IMR-90 (cell line): ENCODE data around the gene PARVG. TPM values are rescaled to one million over a fixed set of nuclear protein-coding genes. Genes with fewer than 3 reads are reported as not detected.

ENCODE experiments used
- ATAC-seq: fragments of 200-7000 bp; cut with Tn5 transposase; 2 replicates; pipeline ENCODE4 v1.9.1; 2020; ENCODE audit warnings: low read depth, mild to moderate bottlenecking, moderate library complexity
- BruUV-seq: library from RNA; stranded (reverse); fragments of 400-500 nt; replicated peaks from 2 replicates; lab custom pipeline; 2021; lab: Mats Ljungman, UMichigan
- CTCF ChIA-PET: fragments of 300-600 bp; formaldehyde crosslinking; extraction: SDS; loops from one replicate; lab custom pipeline; 2021; ENCODE audit warnings: antibody characterized with exemption; lab: Yijun Ruan, JAX
- POLR2A ChIA-PET: fragments of 300-600 bp; sonication (Branson Sonifier 250); formaldehyde crosslinking; loops from one replicate; lab custom pipeline; 2022; ENCODE audit warnings: antibody characterized with exemption; ENCODE audit not compliant: unreplicated experiment; lab: Charles Lee
- DNase-seq: peaks from one replicate; pipeline ENCODE4 v3.0.0; 2013
- H2AFZ ChIP-seq: replicated peaks from 2 replicates; pipeline ENCODE3; 2013; ENCODE audit warnings: low read length, mild to moderate bottlenecking; ENCODE audit not compliant: poor library complexity
- H2AK5ac ChIP-seq: 2 replicates; pipeline ENCODE4 v1.6.1; 2013; ENCODE audit warnings: low read depth, low read length, inconsistent platforms
- H2AK9ac ChIP-seq: replicated peaks from 2 replicates; pipeline ENCODE3; 2013; ENCODE audit warnings: mild to moderate bottlenecking, low read depth, low read length, moderate library complexity; ENCODE audit not compliant: poor library complexity
- H2BK120ac ChIP-seq: 2 replicates; pipeline ENCODE4 v1.6.1; 2013; ENCODE audit warnings: low read depth, low read length, inconsistent platforms
- H2BK15ac ChIP-seq: 3 replicates; pipeline ENCODE4 v1.6.1; 2013; ENCODE audit warnings: low read depth, low read length, inconsistent platforms
- H2BK20ac ChIP-seq: 2 replicates; pipeline ENCODE4 v1.6.1; 2013; ENCODE audit warnings: low read depth, mild to moderate bottlenecking, inconsistent platforms, low read length, moderate library complexity
- H2BK5ac ChIP-seq: 2 replicates; pipeline ENCODE4 v1.6.1; 2013; ENCODE audit warnings: mild to moderate bottlenecking, low read depth, low read length, inconsistent platforms; ENCODE audit not compliant: poor library complexity, severe bottlenecking
- H3K14ac ChIP-seq: replicated peaks from 2 replicates; pipeline ENCODE4 v1.6.1; 2013; ENCODE audit warnings: low read depth, low read length, inconsistent platforms
- H3K18ac ChIP-seq: 2 replicates; pipeline ENCODE4 v1.6.1; 2013; ENCODE audit warnings: low read depth, low read length, control low read depth
- H3K23ac ChIP-seq: 2 replicates; pipeline ENCODE4 v1.6.1; 2013; ENCODE audit warnings: low read depth, low read length, inconsistent platforms
- H3K27ac ChIP-seq: 2 replicates; pipeline ENCODE4 v1.5.1; 2013; ENCODE audit warnings: mild to moderate bottlenecking, control low read depth, low read length; ENCODE audit not compliant: insufficient read depth
- H3K27me3 ChIP-seq: 2 replicates; pipeline ENCODE4 v1.6.1; 2013; ENCODE audit warnings: low read length; ENCODE audit not compliant: control insufficient read depth, insufficient read depth
- H3K36me3 ChIP-seq: 2 replicates; pipeline ENCODE4 v1.6.1; 2013; ENCODE audit warnings: low read length, mixed read lengths; ENCODE audit not compliant: control insufficient read depth, insufficient read depth
- H3K4ac ChIP-seq: 2 replicates; pipeline ENCODE4 v1.6.1; 2013; ENCODE audit warnings: low read depth, low read length, inconsistent platforms
- H3K4me1 ChIP-seq: 2 replicates; pipeline ENCODE4 v1.6.1; 2013; ENCODE audit warnings: low read length, mixed read lengths; ENCODE audit not compliant: control insufficient read depth, insufficient read depth
- H3K4me2 ChIP-seq: 2 replicates; pipeline ENCODE4 v1.6.1; 2013; ENCODE audit warnings: low read depth, mild to moderate bottlenecking, control low read depth, low read length, moderate library complexity
- H3K4me3 ChIP-seq: 2 replicates; pipeline ENCODE4 v1.5.1; 2013; ENCODE audit warnings: low read depth, mild to moderate bottlenecking, control low read depth, low read length, moderate library complexity; ENCODE audit not compliant: insufficient read depth
- H3K56ac ChIP-seq: 2 replicates; pipeline ENCODE4 v1.6.1; 2013; ENCODE audit warnings: low read length, inconsistent platforms; ENCODE audit not compliant: insufficient read depth; ENCODE audit errors: extremely low read depth
- H3K79me1 ChIP-seq, 2 experiments: 2 replicates each; pipeline ENCODE4 v1.6.1; 2013; ENCODE audit warnings: low read length in 2 of 2, inconsistent platforms in 1 of 2, low read depth in 1 of 2
- H3K9ac ChIP-seq: 2 replicates; pipeline ENCODE4 v1.6.1; 2013; ENCODE audit warnings: low read depth, low read length, control low read depth
- H3K9me1 ChIP-seq: 2 replicates; pipeline ENCODE4 v1.6.1; 2013; ENCODE audit warnings: low read length, inconsistent platforms; ENCODE audit not compliant: insufficient read depth
- H3K9me3 ChIP-seq: 2 replicates; pipeline ENCODE4 v1.6.1; 2013; ENCODE audit warnings: low read length; ENCODE audit not compliant: control insufficient read depth, insufficient read depth
- H4K20me1 ChIP-seq: 2 replicates; pipeline ENCODE4 v1.6.1; 2013; ENCODE audit warnings: low read length, inconsistent platforms; ENCODE audit not compliant: insufficient read depth
- H4K5ac ChIP-seq: 2 replicates; pipeline ENCODE4 v1.6.1; 2013; ENCODE audit warnings: mild to moderate bottlenecking, low read depth, low read length, control low read depth
- H4K8ac ChIP-seq, 2 experiments: 2 replicates each; pipeline ENCODE4 v1.6.1; 2013; ENCODE audit warnings: low read depth in 2 of 2, low read length in 2 of 2, control low read depth in 1 of 2, inconsistent platforms in 1 of 2
- H4K91ac ChIP-seq: 2 replicates; pipeline ENCODE4 v1.6.1; 2013; ENCODE audit warnings: low read depth, low read length, inconsistent platforms; ENCODE audit not compliant: insufficient read depth
- BHLHE40 ChIP-seq: fragments of 150-350 bp; IDR thresholded peaks from 2 replicates; pipeline ENCODE4 v1.6.1; 2016; ENCODE audit warnings: mild to moderate bottlenecking, low read depth, low read length
- CEBPB ChIP-seq: IDR thresholded peaks from 2 replicates; pipeline ENCODE4 v1.6.1; 2012; ENCODE audit warnings: low read depth, low read length, improper control_type of control experiment
- ELK1 ChIP-seq: fragments of 150-350 bp; IDR thresholded peaks from 2 replicates; pipeline ENCODE4 v1.6.1; 2016; ENCODE audit warnings: low read depth, mild to moderate bottlenecking, low read length, moderate library complexity, borderline replicate concordance
- FOS ChIP-seq: fragments of 150-350 bp; IDR thresholded peaks from 2 replicates; pipeline ENCODE4 v1.6.1; 2016; ENCODE audit warnings: low read depth, low read length
- MAFK ChIP-seq: IDR thresholded peaks from 2 replicates; pipeline ENCODE4 v1.6.1; 2012; ENCODE audit warnings: low read depth, low read length, improper control_type of control experiment
- NFE2L2 ChIP-seq: fragments of 150-350 bp; IDR thresholded peaks from 2 replicates; pipeline ENCODE4 v1.6.1; 2016; ENCODE audit warnings: low read depth, mild to moderate bottlenecking, low read length
- POLR2A ChIP-seq: IDR thresholded peaks from 2 replicates; pipeline ENCODE4 v1.6.1; 2012; ENCODE audit warnings: mild to moderate bottlenecking, low read depth, low read length
- RCOR1 ChIP-seq: IDR thresholded peaks from 2 replicates; pipeline ENCODE4 v1.6.1; 2012; ENCODE audit warnings: mild to moderate bottlenecking, low read length, improper control_type of control experiment; ENCODE audit not compliant: insufficient replicate concordance
- WGBS, 2 experiments: methylation state at CpG; one replicate each; pipeline versions ENCODE4 v1.1.5 to v1.1.7; 2013; ENCODE audit warnings: missing lambda C conversion rate in 2 of 2; ENCODE audit not compliant: insufficient read length in 1 of 2; ENCODE audit errors: extremely low coverage in 2 of 2; 5-methylcytosine and 5-hydroxymethylcytosine counted together
- dilution Hi-C: fragments of 300-500 bp; cut with HindIII; formaldehyde crosslinking; loops from one replicate; pipeline ENCODE4 v1.14.3; 2018; ENCODE audit warnings: low sequenced_read_pairs; ENCODE audit not compliant: unreplicated experiment
- in situ Hi-C: fragments of 300-500 bp; cut with MboI; formaldehyde crosslinking; loops from 3 replicates; pipeline ENCODE4 v1.14.3; 2019; ENCODE audit warnings: low sequenced_read_pairs, inconsistent platforms, mixed read lengths
- intact Hi-C: fragments of 100-400 bp; cut with micrococcal nuclease; formaldehyde crosslinking; loops from 2 replicates; pipeline ENCODE4 v1.10.0; 2022
- polyA plus RNA-seq, 3 experiments: library from polyadenylated mRNA; depleted of rRNA; stranded (reverse); fragments of >200 nt; gene quantifications; 2 replicates each; pipeline ENCODE4 v1.2.3, GENCODE V29; 2012; ENCODE audit warnings: low replicate concordance in 1 of 3
- total RNA-seq: library from RNA; depleted of rRNA; stranded (reverse); fragments of >200 nt; gene quantifications from 2 replicates; pipeline ENCODE4 v1.2.3, GENCODE V29; 2012

The PARVG gene
- total and polyA plus RNA-seq, 2 of the 4 experiments (the other 2 are of a cell fraction) = not detected

DNA sequence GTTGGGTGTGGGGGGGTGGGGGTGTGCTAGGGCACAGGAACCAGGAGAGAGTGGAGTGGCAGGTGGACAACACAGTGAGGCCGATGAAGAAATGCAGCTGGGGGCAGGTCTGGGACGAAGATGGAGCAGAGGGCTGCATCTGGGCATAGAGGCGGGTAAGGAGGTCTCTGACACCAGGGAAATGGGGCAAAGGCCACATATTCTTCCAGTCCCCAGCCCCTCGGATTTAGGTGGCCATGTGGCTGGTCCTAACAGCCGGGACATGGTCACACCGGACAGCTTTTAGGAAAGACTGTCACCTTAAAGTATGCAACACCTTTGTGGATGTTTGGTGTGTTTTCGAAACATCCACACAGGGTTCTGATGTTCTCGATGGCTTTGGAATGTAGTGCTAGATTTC, 5.0 kb upstream of the PARVG start:
- Histone ChIP-seq H3K4me3 (no peak overlapping the region), H3K56ac (no peak overlapping the region), H3K36me3 (no peaks in the 10 kb centered on the region), H4K20me1 (no peaks in the 10 kb centered on the region), H3K79me1 (no peaks in the 10 kb centered on the region), H4K5ac (no peak overlapping the region), H4K8ac (no peak overlapping the region), H3K18ac (no peak overlapping the region), H3K23ac (no peak overlapping the region), H2AK9ac (no peak overlapping the region), H3K4ac (no peak overlapping the region), H3K9ac (no peak overlapping the region), H2AFZ (no peak overlapping the region), H2BK20ac (no peak overlapping the region), H3K9me1 (peaks cover 4% of the 10 kb centered on the region; the same call in 1 of the 2 replicates), H3K4me1 (no peaks in the 10 kb centered on the region), H2BK120ac (no peak overlapping the region), H4K91ac (no peak overlapping the region), H3K14ac (no peak overlapping the region), H3K27me3 (peaks cover 13% of the 10 kb centered on the region), H2BK5ac (no peak overlapping the region), H3K9me3 (no peaks in the 10 kb centered on the region), H3K4me2 (no peak overlapping the region), H2BK15ac (no peak overlapping the region), H2AK5ac (no peak overlapping the region), H3K27ac (no peak overlapping the region)
- 74% methylated on average over 3 of the region's 8 CpGs; no CpG with 5 or more reads in 1 of the 2 experiments for WGBS, 2 experiments
- ChIA-PET POLR2A (no interaction called here), CTCF (no interaction called here)
- dilution Hi-C loops = no loop called here
- TF ChIP-seq NFE2L2 (no peak), FOS (no peak), POLR2A (no peak), CEBPB (no peak), ELK1 (no peak), MAFK (no peak), RCOR1 (no peak), BHLHE40 (no peak)
- no TSS peak for BruUV-seq
- in situ Hi-C loops = no loop called here
- ATAC-seq = no peak
- no peak for DNase-seq
- intact Hi-C loops = no loop called here
